K562 (cell line): ENCODE measurements around the gene LPCAT2.

Experiments used
- ARID3A ChIP-seq: IDR thresholded peaks from 2 replicates; pipeline ENCODE4 v1.6.1; 2012; ENCODE audit warnings: low read depth, low read length, improper control_type of control experiment, borderline replicate concordance
- CREM ChIP-seq: IDR thresholded peaks from 2 replicates; pipeline ENCODE4 v1.6.1; 2014; ENCODE audit warnings: antibody characterized with exemption, low read depth
- FOSL1 ChIP-seq: fragments of 200-800 bp; sonication (Bioruptor generic); conservative IDR thresholded peaks from 2 replicates; pipeline ENCODE4 v1.6.1; 2016; ENCODE audit warnings: missing genetic modification characterization, missing compliant biosample characterization
- GATAD2A ChIP-seq: fragments of 450-650 bp; IDR thresholded peaks from 2 replicates; pipeline ENCODE4 v1.6.1; 2017
- NFE2 ChIP-seq: IDR thresholded peaks from 2 replicates; pipeline ENCODE4 v1.6.1; 2014; ENCODE audit warnings: antibody characterized with exemption, low read depth
- REST ChIP-seq, 2 experiments: fragments of 450-650 bp; formaldehyde crosslinking in 1 of 2; IDR thresholded peaks; 2 replicates each; pipeline versions ENCODE4 v1.4.0 to v1.6.1; 2014 to 2020; ENCODE audit warnings: mild to moderate bottlenecking in 2 of 2, borderline replicate concordance in 1 of 2, low read depth in 1 of 2
- RFX1 ChIP-seq: fragments of 450-650 bp; IDR thresholded peaks from 2 replicates; pipeline ENCODE4 v1.6.1; 2016; ENCODE audit warnings: mild to moderate bottlenecking, moderate library complexity
- RFX5 ChIP-seq: IDR thresholded peaks from 2 replicates; pipeline ENCODE4 v1.6.1; 2011; ENCODE audit warnings: low read depth, mild to moderate bottlenecking, improper control_type of control experiment, low read length
- ZNF184 ChIP-seq: sonication (generic); formaldehyde crosslinking; IDR thresholded peaks from 2 replicates; pipeline ENCODE4 v1.5.0; 2020; ENCODE audit warnings: missing genetic modification reagents
- ZNF77 ChIP-seq: fragments of 250-450 bp; sonication (Bioruptor Pico); IDR thresholded peaks from 2 replicates; pipeline ENCODE4 v1.5.0; 2020

- TF ChIP-seq REST (IDR thresholded peaks at IDR 0.05; ENCODE audit: borderline replicate concordance): no peak
- no peak for TF ChIP-seq REST (CRISPR knock-in tag; IDR thresholded peaks at IDR 0.05; ENCODE audit: low read depth)
- TF ChIP-seq GATAD2A: no peak
- TF ChIP-seq ZNF77 (CRISPR knock-in tag): no peak
- no peak for TF ChIP-seq CREM
- TF ChIP-seq RFX5: no peak
- TF ChIP-seq FOSL1: no peak
- no peak for TF ChIP-seq ARID3A
- TF ChIP-seq RFX1: no peak
- no peak for TF ChIP-seq ZNF184 (CRISPR knock-in tag)
- TF ChIP-seq NFE2: no peak
Measured at GRCh38 chr16:55510185-55510805, 1.4 kb downstream of the LPCAT2 start.
